Stimulated activated CD4-positive, alpha-beta T cell treated with anti-CD3 and anti-CD28 coated beads, Interleukin-4, amount 100 ng/mL, for 24 hours (primary cell): ENCODE results near the gene KLHDC7A.
"Not testable (repeated sequence)": the region's sequence is repeated elsewhere in the genome, so short reads cannot be mapped to it uniquely, and the experiment has no call there.

Experiments
- DNase-seq: peaks from one replicate; pipeline ENCODE4 v3.0.0-alpha.2; 2020

KLHDC7A gene

GRCh38 chr1:18480315-18481189 lies at the start of gene KLHDC7A:
KLHDC7A (plus strand) TSS chr1:18480930; CDS start chr1:18480982, 52 bp downstream.
- no peak for DNase-seq

GRCh38 chr1:18434041-18434440 lies 46.7 kb upstream of the KLHDC7A start:
- DNase-seq = no peak

- no peak for DNase-seq
Measured at GRCh38 chr1:18440385-18441226, 40.1 kb upstream of the KLHDC7A start.

GRCh38 chr1:18443587-18444520 lies 36.9 kb upstream of the KLHDC7A start:
- DNase-seq = no peak

- DNase-seq = no peak
Measured at GRCh38 chr1:18444563-18444962, 36.2 kb upstream of the KLHDC7A start.

GRCh38 chr1:18446751-18447150 lies 34.0 kb upstream of the KLHDC7A start:
- DNase-seq = no peak

GRCh38 chr1:18447509-18448220 lies 33.1 kb upstream of the KLHDC7A start:
- DNase-seq = no peak

GRCh38 chr1:18448889-18449288 lies 31.8 kb upstream of the KLHDC7A start:
- no peak for DNase-seq

GRCh38 chr1:18452550-18452949 lies 28.2 kb upstream of the KLHDC7A start:
- no peak for DNase-seq

- no peak for DNase-seq
Measured at GRCh38 chr1:18458133-18459092, 22.3 kb upstream of the KLHDC7A start.

GRCh38 chr1:18461656-18462055 lies 19.1 kb upstream of the KLHDC7A start:
- DNase-seq = no peak

- DNase-seq = not testable (repeated sequence)
Measured at GRCh38 chr1:18462517-18462916, 18.2 kb upstream of the KLHDC7A start.

GRCh38 chr1:18463063-18463462 lies 17.7 kb upstream of the KLHDC7A start:
- no peak for DNase-seq

GRCh38 chr1:18463984-18464664 lies 16.6 kb upstream of the KLHDC7A start:
- no peak for DNase-seq

GRCh38 chr1:18464665-18465050 lies 16.1 kb upstream of the KLHDC7A start:
- no peak for DNase-seq

GRCh38 chr1:18466676-18467075 lies 14.1 kb upstream of the KLHDC7A start:
- no peak for DNase-seq

- DNase-seq = no peak
Measured at GRCh38 chr1:18468570-18468969, 12.2 kb upstream of the KLHDC7A start.

GRCh38 chr1:18469514-18469913 lies 11.2 kb upstream of the KLHDC7A start:
- DNase-seq = no peak

- no peak for DNase-seq
Measured at GRCh38 chr1:18470671-18471355, 9.9 kb upstream of the KLHDC7A start.
